A673 (cell line): Measurements from ENCODE around the gene TSPO. TPM values are rescaled to one million over a fixed set of nuclear protein-coding genes. Genes with fewer than 3 reads are reported as not detected.

Source experiments
- BruUV-seq: library from RNA; stranded (reverse); fragments of 400-500 nt; replicated peaks from 2 replicates; lab custom pipeline; 2021; lab: Mats Ljungman, UMichigan
- CTCF ChIA-PET: fragments of 300-600 bp; sonication (Branson Sonifier 250); formaldehyde crosslinking; loops from one replicate; lab custom pipeline; 2022; ENCODE audit warnings: antibody characterized with exemption; lab: Charles Lee
- POLR2A ChIA-PET: fragments of 300-600 bp; sonication (Branson Sonifier 250); formaldehyde crosslinking; loops from one replicate; lab custom pipeline; 2022; ENCODE audit warnings: antibody characterized with exemption; ENCODE audit not compliant: low non-redundant PET; lab: Charles Lee
- DNase-seq: peaks from one replicate; pipeline ENCODE4 v3.0.0-alpha.2; 2015; ENCODE audit warnings: low spot score
- H3K27ac ChIP-seq: fragments of 200-600 bp; sonication (generic); 2 replicates; pipeline ENCODE4 v1.5.1; 2016; ENCODE audit warnings: mixed run types, low read depth, mild to moderate bottlenecking, mixed read lengths, antibody characterized with exemption, low read length; ENCODE audit not compliant: poor library complexity, severe bottlenecking
- H3K27me3 ChIP-seq: fragments of 200-600 bp; sonication (generic); replicated peaks from 2 replicates; pipeline ENCODE4 v1.6.1; 2017; ENCODE audit warnings: mixed run types, low read depth, mild to moderate bottlenecking, mixed read lengths, antibody characterized with exemption, low read length; ENCODE audit not compliant: insufficient read depth, poor library complexity
- H3K36me3 ChIP-seq: fragments of 200-600 bp; sonication (generic); 2 replicates; pipeline ENCODE4 v1.6.1; 2016; ENCODE audit warnings: mixed run types, mild to moderate bottlenecking, mixed read lengths, antibody characterized with exemption, low read length; ENCODE audit not compliant: insufficient read depth, poor library complexity, severe bottlenecking
- H3K4me1 ChIP-seq: fragments of 200-600 bp; sonication (generic); 2 replicates; pipeline ENCODE4 v1.6.1; 2017; ENCODE audit warnings: mixed run types, mild to moderate bottlenecking, mixed read lengths, antibody characterized with exemption, low read length; ENCODE audit not compliant: insufficient read depth, poor library complexity, severe bottlenecking
- H3K4me3 ChIP-seq: fragments of 200-600 bp; sonication (generic); 2 replicates; pipeline ENCODE4 v1.5.1; 2016; ENCODE audit warnings: low read depth, mixed run types, mild to moderate bottlenecking, mixed read lengths, low read length; ENCODE audit not compliant: poor library complexity, severe bottlenecking
- H3K9me3 ChIP-seq: fragments of 200-600 bp; sonication (generic); 2 replicates; pipeline ENCODE4 v1.6.1; 2016; ENCODE audit warnings: mixed run types, low read depth, mild to moderate bottlenecking, mixed read lengths, antibody characterized with exemption, low read length; ENCODE audit not compliant: poor library complexity, severe bottlenecking
- EZH2 ChIP-seq: fragments of 200-600 bp; sonication (generic); IDR thresholded peaks from 2 replicates; pipeline ENCODE4 v1.6.1; 2017; ENCODE audit warnings: borderline replicate concordance, low read depth, mild to moderate bottlenecking, mixed read lengths, antibody characterized with exemption, low read length; ENCODE audit not compliant: poor library complexity, severe bottlenecking
- intact Hi-C: fragments of 100-400 bp; cut with micrococcal nuclease; formaldehyde crosslinking; loops from one replicate; pipeline ENCODE4 v1.10.0; 2022; ENCODE audit not compliant: unreplicated experiment
- total RNA-seq: library from RNA; stranded (reverse); gene quantifications from 2 replicates; pipeline ENCODE4 v1.2.3, GENCODE V29; 2021
- TF ChIP-seq, protein P1 (sequence below): fragments of 300-800, 200-600 bp; sonication (generic); conservative IDR thresholded peaks from 2 replicates; pipeline ENCODE4 v1.5.1; 2017; ENCODE audit warnings: low read depth, mild to moderate bottlenecking, antibody characterized with exemption, low read length, moderate library complexity, mixed read lengths

TSPO gene
- total RNA-seq, 1 experiment from 2014 or later = 105 TPM

DNA sequence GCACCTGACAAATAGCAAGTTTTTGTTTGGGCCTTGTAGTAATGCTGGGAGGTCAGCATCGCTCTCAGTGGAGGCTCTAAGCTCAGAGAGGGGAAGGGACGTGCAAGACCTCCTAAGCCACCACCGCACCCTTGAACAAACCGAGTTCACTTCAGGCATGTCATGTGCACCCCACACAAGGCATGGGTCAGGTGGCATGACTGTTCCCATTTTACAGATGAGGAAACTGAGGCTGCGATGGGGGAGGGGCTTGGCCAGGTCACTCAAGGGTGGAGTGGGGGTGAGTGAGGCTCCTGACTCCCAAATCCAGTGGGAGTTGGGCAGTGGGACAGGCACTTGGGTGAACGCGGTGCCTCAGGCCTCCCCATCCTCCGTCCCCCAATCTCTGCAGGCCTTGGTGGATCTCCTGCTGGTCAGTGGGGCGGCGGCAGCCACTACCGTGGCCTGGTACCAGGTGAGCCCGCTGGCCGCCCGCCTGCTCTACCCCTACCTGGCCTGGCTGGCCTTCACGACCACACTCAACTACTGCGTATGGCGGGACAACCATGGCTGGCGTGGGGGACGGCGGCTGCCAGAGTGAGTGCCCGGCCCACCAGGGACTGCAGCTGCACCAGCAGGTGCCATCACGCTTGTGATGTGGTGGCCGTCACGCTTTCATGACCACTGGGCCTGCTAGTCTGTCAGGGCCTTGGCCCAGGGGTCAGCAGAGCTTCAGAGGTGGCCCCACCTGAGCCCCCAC, 11.2 kb downstream of the TSPO start:
- DNase-seq = no peak
- CTCF ChIA-PET = no interaction called here
- no TSS peak for BruUV-seq
- H3K9me3 ChIP-seq = no peaks in the 10 kb centered on the region
- POLR2A ChIA-PET = no interaction called here
- intact Hi-C loops = no loop called here
- H3K27me3 ChIP-seq = no peaks in the 10 kb centered on the region
- H3K36me3 ChIP-seq = peaks cover 8% of the 10 kb centered on the region
- H3K4me3 ChIP-seq = no peak overlapping the region
- no peaks in the 10 kb centered on the region for H3K4me1 ChIP-seq
- TF ChIP-seq, protein P1, sequence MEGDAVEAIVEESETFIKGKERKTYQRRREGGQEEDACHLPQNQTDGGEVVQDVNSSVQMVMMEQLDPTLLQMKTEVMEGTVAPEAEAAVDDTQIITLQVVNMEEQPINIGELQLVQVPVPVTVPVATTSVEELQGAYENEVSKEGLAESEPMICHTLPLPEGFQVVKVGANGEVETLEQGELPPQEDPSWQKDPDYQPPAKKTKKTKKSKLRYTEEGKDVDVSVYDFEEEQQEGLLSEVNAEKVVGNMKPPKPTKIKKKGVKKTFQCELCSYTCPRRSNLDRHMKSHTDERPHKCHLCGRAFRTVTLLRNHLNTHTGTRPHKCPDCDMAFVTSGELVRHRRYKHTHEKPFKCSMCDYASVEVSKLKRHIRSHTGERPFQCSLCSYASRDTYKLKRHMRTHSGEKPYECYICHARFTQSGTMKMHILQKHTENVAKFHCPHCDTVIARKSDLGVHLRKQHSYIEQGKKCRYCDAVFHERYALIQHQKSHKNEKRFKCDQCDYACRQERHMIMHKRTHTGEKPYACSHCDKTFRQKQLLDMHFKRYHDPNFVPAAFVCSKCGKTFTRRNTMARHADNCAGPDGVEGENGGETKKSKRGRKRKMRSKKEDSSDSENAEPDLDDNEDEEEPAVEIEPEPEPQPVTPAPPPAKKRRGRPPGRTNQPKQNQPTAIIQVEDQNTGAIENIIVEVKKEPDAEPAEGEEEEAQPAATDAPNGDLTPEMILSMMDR = no peak
- TF ChIP-seq EZH2 = no peak
- H3K27ac ChIP-seq = no peak overlapping the region

DNA sequence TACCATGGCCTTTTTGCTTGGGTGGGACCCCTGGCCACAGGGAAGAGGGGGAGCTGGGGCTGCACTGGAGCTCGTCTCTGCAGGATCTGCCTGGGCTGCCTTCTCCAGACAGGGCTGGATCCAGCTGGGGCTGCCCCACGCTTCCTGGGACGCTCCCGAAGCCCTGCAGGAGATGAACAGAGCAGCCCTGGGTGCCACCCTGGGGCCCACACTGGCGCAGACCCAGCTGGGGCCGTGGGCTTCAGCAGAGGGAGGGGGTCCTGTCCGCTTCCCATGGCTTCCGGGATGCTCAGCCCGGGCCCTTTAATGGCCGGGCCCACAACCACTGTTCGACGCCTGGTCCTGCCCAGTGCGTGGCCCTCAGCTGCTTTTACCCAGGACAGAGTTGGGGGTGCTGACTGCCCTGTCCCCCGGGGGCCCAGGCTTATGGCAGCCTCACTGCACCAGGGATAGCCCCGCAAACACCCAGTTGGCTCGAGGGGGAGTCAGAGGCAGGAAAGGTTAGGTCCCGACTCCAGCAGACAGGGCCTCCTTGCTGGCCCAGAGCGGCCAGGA, 12.0 kb downstream of the TSPO start:
- no peaks in the 10 kb centered on the region for H3K9me3 ChIP-seq
- H3K4me3 ChIP-seq = no peak overlapping the region
- no peak overlapping the region for H3K27ac ChIP-seq
- ChIA-PET POLR2A (interaction anchor here (0.6 kb wide), 1 partner anchor 133 kb away, joined by 3 read pairs; no protein-coding TSS in a partner anchor), CTCF (no interaction called here)
- H3K27me3 ChIP-seq = no peaks in the 10 kb centered on the region
- intact Hi-C loops = no loop called here
- no TSS peak for BruUV-seq
- no peak for DNase-seq
- TF ChIP-seq, protein P1 = no peak
- no peak for TF ChIP-seq EZH2
- no peaks in the 10 kb centered on the region for H3K4me1 ChIP-seq
- H3K36me3 ChIP-seq = peaks cover 15% of the 10 kb centered on the region

DNA sequence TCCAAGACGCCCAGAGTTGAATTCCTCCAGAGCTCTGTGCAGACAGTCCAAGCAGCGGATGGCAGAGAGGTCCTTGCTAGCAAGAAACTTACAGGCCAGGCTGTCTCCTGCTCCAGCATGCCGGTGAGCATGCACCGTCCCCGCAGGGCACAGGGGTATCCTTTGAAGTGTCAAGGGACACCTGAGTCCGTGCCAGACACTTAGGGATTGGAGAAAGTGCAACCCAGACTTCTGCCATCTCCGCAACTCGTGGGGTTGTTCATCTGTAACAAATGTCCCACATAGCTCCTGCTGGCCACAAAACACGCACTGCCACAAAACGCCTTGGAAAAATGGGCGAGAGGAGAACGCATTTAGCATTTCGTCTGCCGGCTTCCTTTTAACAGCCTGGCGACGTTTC, 13.3 kb downstream of the TSPO start:
- no peaks in the 10 kb centered on the region for H3K27me3 ChIP-seq
- ChIA-PET CTCF (no interaction called here), POLR2A (no interaction called here)
- DNase-seq = no peak
- H3K36me3 ChIP-seq = peaks cover 22% of the 10 kb centered on the region
- H3K9me3 ChIP-seq = no peaks in the 10 kb centered on the region
- intact Hi-C loops = no loop called here
- H3K27ac ChIP-seq = no peak overlapping the region
- BruUV-seq = no TSS peak
- no peak overlapping the region for H3K4me3 ChIP-seq
- H3K4me1 ChIP-seq = no peaks in the 10 kb centered on the region
- TF ChIP-seq EZH2 = no peak
- TF ChIP-seq, protein P1 = no peak
